ENCODE measurements around the gene RUNX2. TPM values are rescaled to one million over a fixed set of nuclear protein-coding genes. Genes with fewer than 3 reads are reported as not detected.

Gene RUNX2
- total and polyA plus RNA-seq, 12 donors = 0.28 to 4.5 (median 1.8) TPM

GRCh38 chr6:45675634-45676033 lies 347.5 kb downstream of the RUNX2 start:
- 81 to 95% (median 89%) methylated on average over 7 to 11 of the region's 11 CpGs for WGBS, 4 donors
- TF ChIP-seq, protein P1, sequence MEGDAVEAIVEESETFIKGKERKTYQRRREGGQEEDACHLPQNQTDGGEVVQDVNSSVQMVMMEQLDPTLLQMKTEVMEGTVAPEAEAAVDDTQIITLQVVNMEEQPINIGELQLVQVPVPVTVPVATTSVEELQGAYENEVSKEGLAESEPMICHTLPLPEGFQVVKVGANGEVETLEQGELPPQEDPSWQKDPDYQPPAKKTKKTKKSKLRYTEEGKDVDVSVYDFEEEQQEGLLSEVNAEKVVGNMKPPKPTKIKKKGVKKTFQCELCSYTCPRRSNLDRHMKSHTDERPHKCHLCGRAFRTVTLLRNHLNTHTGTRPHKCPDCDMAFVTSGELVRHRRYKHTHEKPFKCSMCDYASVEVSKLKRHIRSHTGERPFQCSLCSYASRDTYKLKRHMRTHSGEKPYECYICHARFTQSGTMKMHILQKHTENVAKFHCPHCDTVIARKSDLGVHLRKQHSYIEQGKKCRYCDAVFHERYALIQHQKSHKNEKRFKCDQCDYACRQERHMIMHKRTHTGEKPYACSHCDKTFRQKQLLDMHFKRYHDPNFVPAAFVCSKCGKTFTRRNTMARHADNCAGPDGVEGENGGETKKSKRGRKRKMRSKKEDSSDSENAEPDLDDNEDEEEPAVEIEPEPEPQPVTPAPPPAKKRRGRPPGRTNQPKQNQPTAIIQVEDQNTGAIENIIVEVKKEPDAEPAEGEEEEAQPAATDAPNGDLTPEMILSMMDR (IDR thresholded peaks at IDR 0.05) = no peak
- TF ChIP-seq POLR2A (IDR thresholded peaks at IDR 0.05) = no peak
- intact Hi-C loops (cut with DNase I) = no loop called here

GRCh38 chr6:45676380-45676779 lies 348.2 kb downstream of the RUNX2 start:
- H3K27me3 ChIP-seq = no peaks in the 10 kb centered on the region
- H3K4me1 ChIP-seq (replicated peaks in 1 of 2) = peaks cover 0 to 11% of the 10 kb centered on the region in 2 donors
- H3K9me3 ChIP-seq (replicated peaks in 1 of 3) = no peaks in the 10 kb centered on the region
- intact Hi-C loops (cut with DNase I) = no loop called here
- WGBS, 4 donors = 81 to 91% (median 87%) methylated on average over 8 to 10 of the region's 10 CpGs
- H3K27ac ChIP-seq = no peak overlapping the region
- TF ChIP-seq, protein P1 (IDR thresholded peaks at IDR 0.05) = no peak
- TF ChIP-seq POLR2A (IDR thresholded peaks at IDR 0.05) = no peak
- no peak overlapping the region for H3K4me3 ChIP-seq
- H3K36me3 ChIP-seq (replicated peaks in 1 of 2) = no peaks in the 10 kb centered on the region
- DNase-seq = no peak

More at GRCh38 chr6:45675634-45676033, 347.5 kb downstream of the RUNX2 start:
- no peak overlapping the region for H3K27ac ChIP-seq
- no peaks in the 10 kb centered on the region for H3K27me3 ChIP-seq
- no peak overlapping the region for H3K4me3 ChIP-seq
- peaks cover 0 to 11% of the 10 kb centered on the region in 2 donors for H3K4me1 ChIP-seq (replicated peaks in 1 of 2)
- H3K36me3 ChIP-seq (replicated peaks in 1 of 2) = no peaks in the 10 kb centered on the region
- no peaks in the 10 kb centered on the region for H3K9me3 ChIP-seq (replicated peaks in 1 of 3)
- no peak for DNase-seq

GRCh38 chr6:45677381-45678284 lies 349.5 kb downstream of the RUNX2 start:
- 18 to 26% (median 19%) methylated on average over 14 of the region's 14 CpGs for WGBS, 4 donors
- Histone ChIP-seq H3K36me3 (replicated peaks in 1 of 2) (no peaks in the 10 kb centered on the region), H3K27ac (peak overlapping the region in 2 of 5 donors; percentile 38 to 55), H3K4me1 (replicated peaks in 1 of 2) (peaks cover 0 to 11% of the 10 kb centered on the region in 2 donors), H3K4me3 (no peak overlapping the region), H3K27me3 (no peaks in the 10 kb centered on the region), H3K9me3 (replicated peaks in 1 of 3) (peaks cover 0 to 11% (median 0%) of the 10 kb centered on the region in 3 donors)
- intact Hi-C loops (cut with DNase I) = no loop called here
- peak in 6 of 7 donors; percentile 16 to 65 (median 42) for DNase-seq
- TF ChIP-seq, protein P1 (IDR thresholded peaks at IDR 0.05) = no peak
- TF ChIP-seq POLR2A (IDR thresholded peaks at IDR 0.05) = no peak

- intact Hi-C loops (cut with DNase I) = no loop called here
- Histone ChIP-seq H3K9me3 (replicated peaks in 1 of 3) (peaks cover 0 to 11% (median 0%) of the 10 kb centered on the region in 3 donors), H3K27me3 (no peaks in the 10 kb centered on the region), H3K36me3 (replicated peaks in 1 of 2) (no peaks in the 10 kb centered on the region), H3K27ac (peak overlapping the region in 2 of 5 donors; percentile 38 to 55), H3K4me1 (replicated peaks in 1 of 2) (peaks cover 0 to 11% of the 10 kb centered on the region in 2 donors), H3K4me3 (no peak overlapping the region)
- 61 to 65% (median 62%) methylated on average over 3 to 5 of the region's 5 CpGs for WGBS, 4 donors
- TF ChIP-seq, protein P1 (IDR thresholded peaks at IDR 0.05) = no peak
- TF ChIP-seq POLR2A (IDR thresholded peaks at IDR 0.05) = no peak
- no peak for DNase-seq
Measured at GRCh38 chr6:45678285-45678607, 350.1 kb downstream of the RUNX2 start.
